Muscle of arm (tissue), 14 donors: Measurements from ENCODE around the gene CCDC83. TPM values are rescaled to one million over a fixed set of nuclear protein-coding genes. Genes with fewer than 3 reads are reported as not detected.

Experiments used
- DNase-seq: peaks from one replicate; pipeline ENCODE4 v3.0.0-alpha.2; 2013
- long read RNA-seq, 11 donors: transcript quantifications; one replicate each; lab custom pipeline, GENCODE V29; 2026
- polyA plus RNA-seq, 12 donors: library from polyadenylated mRNA; unstranded; fragments of 120-200 nt; gene quantifications; one replicate each; pipeline ENCODE4 v1.2.1, GENCODE V29; 2013; ENCODE audit not compliant: insufficient read length in 12 of 12

Gene CCDC83
- not detected for polyA plus RNA-seq
- long read RNA-seq, donor 1, result 0 reads
- long read RNA-seq, donor 2, result 0 reads
- long read RNA-seq, donor 3, result 0 reads
- long read RNA-seq, donor 4, result 0 reads
- long read RNA-seq, donor 5, result 0 reads
- long read RNA-seq, donor 6, result 0 reads
- long read RNA-seq, donor 7, result 0 reads
- long read RNA-seq, donor 8, result 0 reads
- long read RNA-seq, donor 9, result 0 reads
- long read RNA-seq, donor 10, result 0 reads
- long read RNA-seq, donor 11, result 0 reads

DNA sequence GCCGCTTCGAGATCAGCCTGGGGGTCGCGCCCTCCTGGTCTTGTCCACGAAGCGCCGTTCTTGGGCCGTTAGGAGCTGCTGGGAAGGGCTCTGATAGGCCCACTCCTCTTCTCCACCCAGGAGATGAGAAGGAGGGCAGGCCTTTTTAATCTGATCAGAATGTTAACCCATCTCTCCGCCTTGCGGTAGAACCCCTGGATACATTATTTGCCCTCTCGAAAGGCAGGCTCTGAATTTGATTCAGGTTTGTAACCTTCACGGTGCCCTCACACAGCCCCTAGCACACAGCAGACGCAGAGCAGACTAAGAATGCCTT is at the start of gene CCDC83:
TSS of gene CCDC83 (plus strand) at position 43 of the 316 bp plus-strand sequence. CDS start 9,741 bp downstream, outside the sequence.
- no peak for DNase-seq

DNA sequence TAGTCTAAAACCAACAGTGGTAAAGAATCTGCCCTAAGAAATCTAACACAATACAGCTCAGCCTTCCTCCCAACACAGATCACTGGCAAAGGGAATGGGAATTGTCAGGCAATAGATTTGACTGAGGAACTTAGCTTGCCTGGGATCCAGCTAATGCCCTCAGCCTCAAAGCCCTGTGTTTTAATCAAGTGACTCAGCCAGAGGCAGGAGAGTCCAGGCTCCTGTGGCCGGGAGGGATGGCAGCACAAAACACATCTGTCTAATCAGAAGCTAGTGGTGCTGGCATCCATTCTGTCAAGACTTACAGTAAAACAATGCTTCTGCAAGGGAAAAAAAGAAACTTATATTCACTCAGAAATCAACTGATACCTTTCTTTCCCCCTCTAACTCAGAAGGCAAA is 49.8 kb upstream of the CCDC83 start:
- DNase-seq, result no peak

DNA sequence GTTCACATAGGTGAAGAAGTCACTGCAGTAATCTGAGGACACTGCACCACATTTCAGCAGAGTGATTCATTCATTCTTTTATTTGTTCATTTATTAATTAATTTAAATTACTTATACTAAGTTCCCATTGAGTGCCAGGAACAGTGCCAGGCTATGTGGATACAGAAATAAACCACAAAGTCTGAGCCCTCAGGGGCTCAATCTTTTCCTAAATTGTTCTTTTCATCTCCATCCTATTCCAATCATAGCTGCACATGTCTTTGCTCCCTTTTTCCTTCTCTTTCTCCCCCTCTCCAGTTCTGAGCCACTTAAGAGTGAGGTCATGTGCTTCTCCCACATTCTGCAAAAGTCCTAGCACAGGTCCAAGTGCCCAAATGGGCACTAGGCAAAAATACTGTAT is 49.2 kb upstream of the CCDC83 start:
- DNase-seq, result no peak

DNA sequence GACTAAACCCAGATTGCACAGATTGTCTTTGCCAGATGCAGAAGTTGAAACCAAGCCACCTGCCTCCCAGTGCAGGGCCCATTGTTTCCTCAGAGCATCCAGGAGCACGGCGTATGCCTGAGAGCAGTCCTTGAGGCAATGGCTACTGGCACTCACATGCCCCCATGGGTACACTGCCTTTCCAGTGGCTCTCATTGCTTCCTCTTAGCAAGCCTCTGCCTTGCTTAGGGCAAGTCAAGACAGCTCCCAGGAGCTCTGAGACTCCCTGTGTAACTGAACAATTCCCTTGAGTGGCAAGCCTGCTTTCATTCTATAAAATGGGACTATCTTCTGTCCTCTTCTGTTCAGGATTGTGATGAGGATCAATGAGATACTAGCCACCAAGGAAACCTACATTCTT is 48.3 kb upstream of the CCDC83 start:
- DNase-seq, result no peak

DNA sequence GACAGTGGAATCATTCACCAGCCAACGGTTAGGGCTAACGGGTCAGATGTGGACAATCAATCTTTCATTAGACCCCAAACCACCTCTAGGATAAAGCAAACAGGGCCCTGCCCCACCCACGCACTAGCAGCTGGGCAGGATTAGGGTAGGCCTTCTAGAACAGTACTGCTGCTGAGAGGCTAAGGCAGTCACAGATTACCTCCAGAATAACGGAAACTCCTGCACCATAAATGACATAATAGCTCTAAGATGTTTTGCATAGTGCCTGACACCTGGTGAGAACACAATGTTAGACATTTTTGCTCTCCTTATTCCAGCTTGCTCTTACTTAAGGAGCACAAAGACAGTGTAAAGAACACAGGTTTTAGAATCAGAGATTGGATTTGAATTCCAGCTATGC is 46.0 kb upstream of the CCDC83 start:
- no peak for DNase-seq

DNA sequence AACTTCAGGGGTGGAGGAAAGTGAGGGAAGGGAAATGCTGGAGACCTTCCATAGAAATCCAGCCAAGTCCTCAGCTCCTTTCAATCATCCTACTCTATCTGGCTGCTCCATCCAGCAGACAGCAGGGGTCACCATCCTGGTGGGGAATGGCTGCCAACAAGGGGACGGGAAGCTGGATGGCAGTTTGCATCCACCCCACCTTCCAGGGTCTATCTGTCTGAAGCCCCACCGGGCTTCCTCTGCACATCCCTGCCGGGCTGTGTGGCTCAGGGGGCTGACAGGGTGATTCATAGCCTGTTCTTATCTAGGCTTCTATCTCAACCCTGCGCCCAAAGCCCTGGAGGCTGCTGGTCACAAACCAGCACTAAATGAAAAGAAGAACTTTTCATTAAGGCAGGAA is 45.3 kb upstream of the CCDC83 start:
- DNase-seq, result no peak

DNA sequence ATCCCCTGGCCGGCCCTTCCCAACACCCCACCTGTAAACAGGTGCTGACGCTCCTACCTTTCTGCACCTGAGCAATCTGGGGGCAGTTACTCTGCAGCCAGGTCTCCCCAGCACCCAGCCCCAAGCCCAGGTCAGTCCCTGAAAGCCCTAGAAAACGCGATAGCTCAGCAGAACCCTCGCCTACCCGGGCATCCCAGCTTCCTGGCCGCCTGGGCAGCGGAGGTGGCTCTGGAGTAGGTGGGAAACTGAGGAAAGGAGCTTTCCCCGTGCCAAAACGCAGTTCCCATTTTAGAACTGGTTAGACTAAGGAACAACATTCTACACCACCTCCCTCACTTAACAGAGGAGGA is 44.7 kb upstream of the CCDC83 start:
- no peak for DNase-seq

DNA sequence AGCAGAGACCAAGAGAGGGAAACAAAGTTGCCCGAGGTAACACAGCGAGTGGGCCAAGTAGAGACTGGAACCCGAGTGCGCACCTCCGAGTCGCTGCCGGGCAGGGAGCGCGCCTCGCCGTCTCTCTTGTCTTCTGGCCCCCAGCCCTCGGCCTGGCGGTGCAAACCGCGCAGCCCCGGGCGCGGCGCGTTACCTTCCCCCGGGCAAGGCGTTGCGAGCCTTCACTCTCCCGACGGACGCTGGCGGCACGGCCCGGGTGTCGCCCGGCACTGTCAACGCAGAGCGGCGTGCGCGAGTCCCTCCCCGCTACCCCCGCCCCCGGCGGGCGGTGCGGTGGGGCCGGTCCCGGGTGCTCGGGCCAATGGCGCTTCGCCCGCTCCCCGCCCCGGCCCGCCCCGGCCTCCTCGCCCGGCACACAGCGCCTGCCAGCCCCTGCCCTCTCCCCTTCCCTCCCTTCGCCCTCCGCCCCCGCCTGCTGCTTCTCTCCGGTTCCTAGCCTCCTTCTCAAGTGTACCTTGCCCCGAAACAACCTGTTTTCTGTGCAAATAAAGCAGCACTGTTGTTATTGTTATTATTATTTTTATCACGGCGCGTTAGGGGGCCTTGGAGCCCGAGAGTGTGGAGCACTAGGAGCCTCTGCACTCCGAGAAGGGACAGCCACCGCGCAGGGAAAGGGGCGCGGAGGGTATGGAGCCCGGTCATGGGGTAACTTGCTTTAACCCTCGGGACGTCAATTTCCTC is 44.1 kb upstream of the CCDC83 start, which contains the start of gene SYTL2:
TSS of gene SYTL2 (minus strand) at position 271 of the 741 bp plus-strand sequence. CDS start 53,416 bp downstream, outside the sequence.
- DNase-seq, result no peak

DNA sequence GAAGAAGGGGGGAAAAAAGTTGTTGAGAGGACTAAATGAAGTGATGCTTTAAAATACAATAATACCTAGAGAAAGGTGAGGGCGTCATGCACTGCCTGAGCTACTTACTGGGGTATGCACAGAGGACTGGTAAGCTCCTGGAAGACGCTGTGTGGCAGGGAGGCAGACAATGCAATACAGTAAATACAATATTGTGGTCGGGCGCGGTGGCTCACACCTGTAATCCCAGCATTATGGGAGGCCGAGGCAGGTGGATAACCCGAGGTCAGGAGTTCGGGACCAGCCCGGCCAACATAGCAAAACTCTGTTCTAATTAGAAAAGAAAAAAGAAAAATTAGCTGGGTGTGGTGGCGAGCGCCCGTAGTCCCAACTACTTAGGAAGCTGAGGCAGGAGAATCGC is 43.6 kb upstream of the CCDC83 start:
- no peak for DNase-seq

DNA sequence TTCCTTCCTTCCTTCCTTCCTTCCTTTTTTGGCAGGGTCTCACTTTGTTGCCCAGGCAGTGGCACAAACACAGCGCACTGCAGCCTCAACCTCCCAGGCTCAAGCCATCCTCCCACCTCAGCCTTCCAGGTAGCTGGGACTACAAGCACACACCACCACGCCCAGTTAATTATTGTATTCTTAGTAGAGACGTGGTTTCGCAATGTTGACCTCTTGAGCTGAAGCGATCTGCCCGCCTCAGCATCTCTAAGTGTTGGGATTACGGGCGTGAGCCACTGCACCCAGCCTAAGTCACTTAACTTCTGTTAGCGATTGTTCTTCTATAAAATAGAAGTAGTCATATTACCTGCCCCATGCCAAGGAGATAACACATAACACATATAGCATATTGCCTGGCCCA is 41.5 kb upstream of the CCDC83 start:
- DNase-seq, result no peak

DNA sequence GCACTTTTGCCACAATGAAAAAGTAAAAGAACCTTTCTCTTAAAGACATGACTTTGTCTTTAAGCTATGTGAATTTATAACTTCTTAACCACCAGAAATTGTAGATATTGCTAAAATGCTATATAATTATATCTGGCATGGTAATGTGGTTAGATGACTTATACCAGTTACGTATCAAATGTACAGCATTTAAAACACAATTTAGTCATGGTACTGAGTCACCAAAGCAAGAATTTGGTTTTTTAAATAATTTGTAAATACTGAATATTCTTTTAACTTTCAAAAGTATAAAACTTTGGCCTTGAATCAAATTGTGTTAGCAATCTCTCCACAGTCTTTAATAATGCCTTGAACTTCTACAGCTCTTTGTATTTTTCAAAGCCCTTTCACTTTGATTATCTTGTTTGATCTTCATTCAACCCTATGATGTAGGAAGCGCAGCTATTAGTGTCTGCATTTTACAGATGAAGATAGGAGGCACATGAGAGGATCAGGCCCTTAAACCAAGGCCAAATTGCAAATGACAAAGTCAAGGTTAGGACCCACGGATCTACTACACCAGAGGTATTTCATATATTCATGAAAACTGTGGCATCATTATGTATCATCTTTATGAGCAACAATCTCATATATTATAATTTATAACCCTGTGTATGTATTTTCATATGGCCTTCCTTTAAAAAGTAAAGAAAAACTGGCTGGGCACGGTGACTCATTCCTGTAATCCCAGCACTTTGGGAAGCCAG is 39.8 kb upstream of the CCDC83 start:
- no peak for DNase-seq

DNA sequence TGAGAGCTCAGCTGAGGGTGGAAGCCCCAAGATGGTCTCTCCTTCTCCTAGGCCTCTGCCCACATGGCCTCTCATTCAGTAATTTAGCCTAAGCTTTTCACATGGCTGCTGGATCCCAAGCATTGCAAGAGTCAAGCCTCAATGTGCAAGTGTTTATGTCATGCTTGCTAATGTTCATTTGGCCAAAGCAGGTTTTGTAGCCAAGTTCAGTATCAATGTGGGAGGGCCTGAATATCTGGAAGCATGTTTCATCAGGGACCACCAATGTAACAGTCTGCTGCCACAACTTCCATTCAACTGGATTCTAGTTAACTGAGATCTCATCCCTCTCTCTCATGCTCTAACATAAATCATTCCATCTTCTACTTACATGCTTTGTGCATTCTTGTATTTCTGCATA is 35.7 kb upstream of the CCDC83 start:
- no peak for DNase-seq

DNA sequence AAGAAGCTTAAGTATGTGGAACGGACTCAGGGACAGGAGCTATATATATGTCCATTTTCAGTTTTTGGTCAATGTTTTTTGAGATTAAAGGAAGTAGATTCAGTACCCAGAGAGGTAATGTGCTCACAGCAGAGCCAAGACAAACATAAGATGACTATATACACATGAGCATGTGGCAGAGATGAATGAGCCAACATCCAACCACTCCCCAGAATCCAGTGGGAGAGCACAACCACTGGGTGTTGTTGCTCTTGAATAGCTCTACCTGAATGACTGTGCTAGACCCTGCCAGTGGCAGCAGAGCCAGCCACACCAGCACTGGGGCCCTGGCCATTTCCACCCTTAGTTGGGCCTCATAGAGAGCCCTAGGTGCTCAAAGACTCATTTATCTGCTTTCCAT is 33.5 kb upstream of the CCDC83 start:
- DNase-seq, result no peak

DNA sequence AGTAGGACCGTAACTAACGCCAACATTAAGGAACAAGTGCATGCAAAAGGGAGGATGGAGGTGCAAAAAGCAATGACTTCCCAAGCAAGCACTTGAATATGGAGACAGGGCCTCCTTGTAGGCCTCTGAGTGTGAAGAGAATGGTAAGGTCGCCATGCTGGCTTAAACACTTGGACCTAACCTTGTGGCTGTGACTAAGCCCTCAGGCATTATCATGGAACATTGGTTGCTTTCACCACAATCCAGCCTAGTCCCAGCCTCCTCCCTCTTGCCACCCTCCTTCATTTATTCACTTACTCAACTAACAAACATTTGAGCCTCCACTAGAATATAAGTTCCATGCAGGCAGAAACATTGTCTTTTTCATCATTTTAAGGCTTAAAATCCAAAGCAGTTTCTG is 32.4 kb upstream of the CCDC83 start:
- no peak for DNase-seq

DNA sequence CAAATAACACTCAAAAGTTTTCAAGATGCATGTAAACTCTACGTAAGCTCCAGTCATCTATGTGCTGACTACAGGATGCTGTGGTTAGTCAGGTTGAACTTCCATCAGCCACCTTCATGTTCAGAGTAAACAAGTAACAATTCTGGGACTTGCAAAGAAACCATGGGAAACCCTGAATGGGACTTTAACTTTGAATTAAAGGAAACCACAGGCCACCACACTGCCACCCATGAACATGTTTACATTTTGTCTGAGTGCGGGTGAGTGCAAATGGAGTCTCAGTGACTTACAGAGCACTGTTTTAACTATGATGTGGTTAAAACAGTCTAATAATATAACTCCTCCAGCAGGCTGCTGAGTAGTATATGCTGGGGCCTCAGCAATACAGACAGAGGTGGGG is 31.4 kb upstream of the CCDC83 start:
- no peak for DNase-seq

DNA sequence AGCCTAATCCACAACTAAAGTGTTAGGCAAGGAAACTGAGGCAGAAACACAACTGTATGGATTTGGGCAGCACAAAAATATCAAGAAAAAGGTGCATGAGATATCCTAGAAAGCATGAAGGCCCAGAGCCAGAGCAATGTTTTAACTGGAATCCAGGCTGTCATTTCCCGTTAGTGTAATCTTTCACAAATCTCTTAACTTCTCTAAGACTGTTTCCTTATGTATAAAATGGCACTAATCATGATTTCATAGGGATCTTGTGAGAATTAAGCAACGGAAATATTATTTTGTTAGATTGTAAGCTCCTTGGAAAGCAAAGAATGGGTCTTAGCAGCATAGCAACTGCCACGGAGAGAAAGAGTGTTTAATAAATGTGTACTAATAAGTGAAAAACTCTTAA is 29.6 kb upstream of the CCDC83 start:
- DNase-seq, result no peak

DNA sequence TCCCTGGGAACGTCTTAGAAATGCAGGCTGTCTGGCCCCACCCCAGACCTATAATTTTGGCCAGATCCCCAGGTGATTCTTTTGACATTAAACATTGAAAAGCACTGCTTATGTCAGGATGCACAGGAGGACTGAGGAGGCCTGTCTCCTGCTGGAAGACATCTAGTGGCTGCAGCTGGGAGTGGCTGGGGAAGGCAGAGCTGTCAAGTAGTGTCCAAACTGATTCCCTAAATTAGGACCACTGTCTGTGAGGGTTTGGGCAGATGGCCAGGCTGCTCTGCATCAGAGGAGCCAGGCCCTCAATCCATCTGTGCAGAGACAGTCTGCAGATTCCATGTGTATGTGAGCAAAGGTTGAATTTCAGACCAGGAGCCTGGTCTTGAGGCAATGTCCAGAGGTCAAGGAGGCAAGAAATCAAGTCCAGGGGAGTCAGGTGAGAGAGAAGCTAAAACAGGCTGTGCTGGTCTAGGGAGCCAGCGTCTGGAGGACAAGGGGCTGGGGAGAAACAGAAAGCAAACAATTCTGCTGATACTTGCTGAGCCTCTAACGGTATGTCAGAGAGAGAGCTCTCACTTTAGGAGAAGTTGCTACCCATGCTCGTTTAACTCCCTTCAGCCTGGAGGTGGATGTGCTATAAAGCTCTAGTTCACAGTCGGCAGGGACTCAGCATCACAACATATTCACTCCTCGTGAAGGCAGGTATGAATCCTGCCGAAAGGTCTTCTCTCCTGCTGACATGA is 28.9 kb upstream of the CCDC83 start:
- DNase-seq, result no peak

DNA sequence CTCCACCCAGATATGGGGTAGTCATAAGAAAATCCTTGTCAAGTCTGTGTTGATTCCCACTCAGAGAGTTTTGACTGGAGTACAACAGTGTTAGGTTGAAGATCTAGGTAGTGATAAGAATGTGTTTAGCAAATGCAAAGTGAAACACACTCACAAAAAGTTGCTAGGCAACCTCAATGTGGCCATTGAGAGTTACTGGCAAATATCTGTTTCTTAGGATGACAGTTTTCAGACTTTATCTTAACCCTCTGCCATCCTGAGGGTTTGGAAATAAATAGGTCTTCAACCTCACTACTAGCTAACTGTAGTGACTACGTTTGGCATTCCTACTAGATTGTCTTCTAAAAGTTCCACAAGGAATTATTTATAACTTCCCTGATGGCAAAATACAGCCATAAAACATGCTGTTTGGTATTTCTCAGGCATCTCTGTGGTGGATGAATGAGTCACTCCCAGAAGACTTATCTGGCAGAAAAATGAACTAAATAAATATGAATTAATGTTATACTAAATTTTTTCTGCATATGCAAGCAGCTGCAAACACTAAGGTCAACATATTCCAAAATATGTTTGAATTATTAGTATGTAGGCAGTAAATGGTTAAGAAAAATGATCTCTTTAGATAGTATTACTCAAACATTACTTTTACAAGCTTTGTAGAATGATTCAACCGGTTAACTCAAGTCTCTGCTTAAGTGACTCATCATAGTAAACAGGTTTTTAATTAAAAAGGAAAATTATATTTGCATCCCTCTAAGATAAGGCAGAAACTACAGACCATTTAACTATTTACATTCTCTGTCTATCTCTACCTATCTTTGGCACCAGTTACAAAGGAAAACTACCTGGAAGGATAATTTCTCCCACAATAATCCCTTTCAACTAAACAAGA is 27.2 kb upstream of the CCDC83 start:
- DNase-seq, result no peak

DNA sequence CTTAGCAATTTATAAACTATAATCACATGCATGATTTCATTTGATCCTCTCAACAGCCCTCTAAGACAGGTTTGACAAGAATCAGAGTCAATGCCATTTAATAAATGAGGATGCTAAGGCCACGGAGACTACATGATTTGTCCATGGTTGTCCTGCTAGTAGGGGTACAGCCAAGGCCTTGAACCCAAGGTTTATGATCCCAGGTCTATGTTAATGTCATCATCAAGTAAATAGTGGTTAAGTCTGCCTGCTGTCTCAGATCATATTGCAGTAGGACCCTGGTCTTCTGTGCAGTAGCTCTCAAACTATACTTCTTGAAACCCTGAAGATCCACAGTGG is 26.6 kb upstream of the CCDC83 start:
- no peak for DNase-seq

DNA sequence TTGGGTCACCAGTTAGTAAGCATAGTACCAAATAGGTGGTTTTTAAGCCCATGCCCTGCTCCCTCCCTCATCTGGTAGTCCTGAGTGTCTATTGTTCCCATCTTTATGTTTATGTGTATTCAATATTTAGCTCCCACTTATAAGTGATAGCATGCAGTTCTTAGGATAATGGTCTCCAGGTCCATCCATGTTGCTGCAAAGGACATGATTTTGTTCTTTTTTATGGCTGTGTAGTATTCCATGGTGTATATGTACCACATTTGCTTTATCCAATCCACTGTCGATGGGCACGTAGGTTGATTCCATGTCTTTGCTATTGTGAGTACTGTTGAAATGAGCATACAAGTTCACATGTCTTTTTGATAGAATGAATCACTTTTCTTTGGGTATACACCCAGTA is 26.0 kb upstream of the CCDC83 start:
- no peak for DNase-seq

DNA sequence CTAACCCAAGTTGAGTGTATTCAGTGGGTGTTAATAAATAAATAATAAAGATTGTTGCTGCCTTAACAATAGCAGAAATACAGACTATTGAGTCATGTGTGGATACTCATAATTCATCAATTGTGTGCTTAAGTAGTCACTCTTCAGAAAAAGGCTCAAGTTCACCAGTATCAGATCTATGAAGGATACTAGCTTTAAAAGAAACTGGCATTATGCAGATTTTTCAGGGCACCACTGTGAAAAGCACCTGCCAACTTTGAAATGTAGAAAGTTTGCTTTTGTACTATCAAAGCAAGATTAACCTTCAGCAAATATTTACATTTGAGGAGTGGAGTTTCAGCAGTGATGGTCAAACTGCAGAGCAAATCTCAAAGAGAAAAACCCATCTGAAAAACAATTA is 24.1 kb upstream of the CCDC83 start:
- no peak for DNase-seq

DNA sequence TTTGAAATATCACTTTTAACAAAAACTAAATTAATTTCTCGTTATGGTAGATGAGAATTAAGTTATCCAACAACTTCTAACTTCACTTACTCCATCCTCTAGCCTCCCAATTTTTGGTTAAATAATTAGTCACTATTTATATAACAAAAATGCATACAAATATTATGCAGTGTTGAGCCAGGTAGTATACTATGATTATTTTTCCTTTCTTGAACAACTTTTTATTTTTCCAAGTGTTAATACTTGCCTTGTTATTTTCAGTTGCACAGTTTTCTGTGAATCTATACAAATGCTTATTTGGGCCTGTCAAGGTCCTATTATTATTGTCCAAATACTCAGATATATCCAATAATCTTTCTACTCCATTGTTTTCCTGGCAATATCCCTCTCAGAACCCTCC is 19.9 kb upstream of the CCDC83 start:
- DNase-seq, result no peak
